Measurements from ENCODE around the gene KCNE4. TPM values are rescaled to one million over a fixed set of nuclear protein-coding genes. Genes with fewer than 3 reads are reported as not detected.

KCNE4 gene
- total RNA-seq, 1 experiment from 2014 or later = 2.0 TPM

Other genes starting within 250 kb of the KCNE4 start
- gene ACSL3, start 191.2 kb upstream of the KCNE4 start, total RNA-seq (2014; rRNA removed; shearing (Covaris generic)) = 62.9 and 76.2 TPM in 2 replicates